BJ (cell line): ENCODE data around the gene CCDC192. TPM values are rescaled to one million over a fixed set of nuclear protein-coding genes. Genes with fewer than 3 reads are reported as not detected.

ENCODE experiments used
- CTCF ChIA-PET: fragments of 350-600 bp; formaldehyde crosslinking; extraction: SDS; loops from one replicate; lab custom pipeline; 2021; ENCODE audit warnings: antibody characterized with exemption, inconsistent platforms; lab: Yijun Ruan, JAX
- POLR2A ChIA-PET: fragments of 300-600 bp; sonication (Branson Sonifier 250); formaldehyde crosslinking; extraction: SDS; loops from one replicate; lab custom pipeline; 2021; ENCODE audit warnings: antibody characterized with exemption; lab: Charles Lee
- DNase-seq: peaks from one replicate; pipeline ENCODE4 v3.0.0-alpha.2; 2011; ENCODE audit warnings: low read depth
- H3K27me3 ChIP-seq: 2 replicates; pipeline ENCODE4 v1.6.0; 2011; ENCODE audit warnings: low read length; ENCODE audit not compliant: control insufficient read depth, insufficient read depth
- H3K36me3 ChIP-seq: 2 replicates; pipeline ENCODE4 v1.5.1; 2011; ENCODE audit warnings: low read length; ENCODE audit not compliant: control insufficient read depth, insufficient read depth
- H3K4me3 ChIP-seq: 2 replicates; pipeline ENCODE4 v1.5.1; 2011; ENCODE audit warnings: low read depth, mild to moderate bottlenecking, control low read depth, low read length
- CTCF ChIP-seq: IDR thresholded peaks from 2 replicates; pipeline ENCODE4 v1.5.1; 2011; ENCODE audit warnings: low read depth, mild to moderate bottlenecking, control low read depth, inconsistent platforms, low read length, moderate library complexity; ENCODE audit not compliant: insufficient read depth
- polyA plus RNA-seq: library from polyadenylated mRNA; depleted of rRNA; stranded (reverse); fragments of >200 nt; gene quantifications from 2 replicates; pipeline ENCODE4 v1.2.3, GENCODE V29; 2011

Gene CCDC192
- polyA plus RNA-seq, 1 experiment: not detected

GRCh38 chr5:127925916-127926315 is 222.7 kb downstream of the CCDC192 start:
- no peak overlapping the region for H3K4me3 ChIP-seq
- TF ChIP-seq CTCF: no peak
- DNase-seq: no peak
- no peaks in the 10 kb centered on the region for H3K27me3 ChIP-seq
- ChIA-PET CTCF (no interaction called here), POLR2A (no interaction called here)
- H3K36me3 ChIP-seq: no peaks in the 10 kb centered on the region

GRCh38 chr5:127926974-127927373 is 223.8 kb downstream of the CCDC192 start:
- TF ChIP-seq CTCF: no peak
- H3K4me3 ChIP-seq: no peak overlapping the region
- DNase-seq: no peak
- H3K36me3 ChIP-seq: no peaks in the 10 kb centered on the region
- H3K27me3 ChIP-seq: no peaks in the 10 kb centered on the region
- ChIA-PET POLR2A (interaction anchor here (0.6 kb wide), 1 partner anchor 365 kb away, joined by 3 read pairs; no protein-coding TSS in a partner anchor), CTCF (no interaction called here)

- no peak for TF ChIP-seq CTCF
- H3K4me3 ChIP-seq: no peak overlapping the region
- CTCF ChIA-PET: interaction anchor here (0.8 kb wide), 2 partner anchors 9 to 29 kb away, joined by 3 read pairs; no protein-coding TSS in a partner anchor
- DNase-seq: no peak
- POLR2A ChIA-PET: no interaction called here
- no peaks in the 10 kb centered on the region for H3K36me3 ChIP-seq
- no peaks in the 10 kb centered on the region for H3K27me3 ChIP-seq
Measured at GRCh38 chr5:127928053-127928452, 224.9 kb downstream of the CCDC192 start.

GRCh38 chr5:127930311-127930710 is 227.1 kb downstream of the CCDC192 start:
- DNase-seq: no peak
- CTCF ChIA-PET: no interaction called here

GRCh38 chr5:127931396-127931795 is 228.2 kb downstream of the CCDC192 start:
- no peak for DNase-seq
- H3K36me3 ChIP-seq: no peaks in the 10 kb centered on the region
- H3K27me3 ChIP-seq: no peaks in the 10 kb centered on the region
- ChIA-PET CTCF (interaction anchor here (0.8 kb wide), 1 partner anchor 10 kb away, joined by 3 read pairs; no protein-coding TSS in a partner anchor), POLR2A (no interaction called here)
- H3K4me3 ChIP-seq: no peak overlapping the region
- TF ChIP-seq CTCF: no peak

More at GRCh38 chr5:127930311-127930710, 227.1 kb downstream of the CCDC192 start:
- TF ChIP-seq CTCF: no peak
- no peak overlapping the region for H3K4me3 ChIP-seq
- POLR2A ChIA-PET: no interaction called here
- H3K36me3 ChIP-seq: no peaks in the 10 kb centered on the region
- H3K27me3 ChIP-seq: no peaks in the 10 kb centered on the region
